Thyroid gland (tissue), 4 donors: ENCODE results near the gene TSC22D1. TPM values are rescaled to one million over a fixed set of nuclear protein-coding genes. Genes with fewer than 3 reads are reported as not detected.

Source experiments
- DNase-seq, 2 donors: peaks; one replicate each; pipeline ENCODE4 v3.0.0-alpha.2; 2019
- H3K27ac ChIP-seq, 3 donors: fragments of 200-600 bp; sonication (generic); 1 replicate in 2 of 3; 2 replicates in 1 of 3; pipeline ENCODE4 v1.5.1; 2016 to 2019; ENCODE audit warnings: mild to moderate bottlenecking in 1 of 3, moderate library complexity in 1 of 3
- H3K27me3 ChIP-seq: fragments of 200-600 bp; sonication (generic); one replicate; pipeline ENCODE4 v1.5.1; 2019
- H3K36me3 ChIP-seq, 2 donors: fragments of 200-600 bp; sonication (generic); one replicate each; pipeline ENCODE4 v1.5.1; 2016 to 2019
- H3K4me1 ChIP-seq, 2 donors: fragments of 200-600 bp; sonication (generic); one replicate each; pipeline ENCODE4 v1.5.1; 2017 to 2019
- H3K4me3 ChIP-seq, 3 donors: fragments of 200-600 bp; sonication (generic); replicated peaks in 1 of 3; 1 replicate in 2 of 3; 2 replicates in 1 of 3; pipeline ENCODE4 v1.5.1; 2016; ENCODE audit warnings: mild to moderate bottlenecking in 1 of 3
- H3K9me3 ChIP-seq: fragments of 200-600 bp; sonication (generic); one replicate; pipeline ENCODE4 v1.5.1; 2017
- POLR2A ChIP-seq, 2 donors: fragments of 450-650 bp; IDR thresholded peaks; one replicate each; pipeline ENCODE4 v1.6.1; 2017; ENCODE audit warnings: antibody characterized with exemption in 2 of 2, mild to moderate bottlenecking in 2 of 2, moderate library complexity in 1 of 2
- WGBS, 2 donors: methylation state at CpG; one replicate each; pipeline ENCODE4 v1.1.5; 2017; 5-methylcytosine and 5-hydroxymethylcytosine counted together
- intact Hi-C: fragments of 100-400 bp; cut with DNase I; formaldehyde crosslinking; loops from one replicate; pipeline ENCODE4 v1.15.1; 2023
- total RNA-seq, 4 donors: library from RNA; depleted of rRNA; stranded (reverse); fragments of >200 nt; gene quantifications; one replicate each; pipeline ENCODE4 v1.2.3, GENCODE V29; 2016
- TF ChIP-seq, protein P1 (sequence below), 6 experiments: fragments of 200-600 bp in 3 of 6; fragments of 450-650 bp in 3 of 6; sonication (generic) in 3 of 6; IDR thresholded peaks; one replicate each; pipeline ENCODE4 v1.5.1; 2016 to 2019; ENCODE audit warnings: antibody characterized with exemption in 6 of 6, mild to moderate bottlenecking in 2 of 6, inconsistent platforms in 1 of 6, moderate library complexity in 1 of 6

TSC22D1 gene
- total RNA-seq, 4 donors from 2014 or later = 78.0 to 103 (median 90.5) TPM

GRCh38 chr13:44407891-44408290, 168.2 kb downstream of the TSC22D1 start:
- DNase-seq = no peak
- Histone ChIP-seq H3K4me1 (peaks cover 17 to 28% of the 10 kb centered on the region in 2 donors), H3K9me3 (no peaks in the 10 kb centered on the region), H3K36me3 (no peaks in the 10 kb centered on the region), H3K27ac (no peak overlapping the region), H3K4me3 (no peak overlapping the region), H3K27me3 (no peaks in the 10 kb centered on the region)
- TF ChIP-seq, protein P1, sequence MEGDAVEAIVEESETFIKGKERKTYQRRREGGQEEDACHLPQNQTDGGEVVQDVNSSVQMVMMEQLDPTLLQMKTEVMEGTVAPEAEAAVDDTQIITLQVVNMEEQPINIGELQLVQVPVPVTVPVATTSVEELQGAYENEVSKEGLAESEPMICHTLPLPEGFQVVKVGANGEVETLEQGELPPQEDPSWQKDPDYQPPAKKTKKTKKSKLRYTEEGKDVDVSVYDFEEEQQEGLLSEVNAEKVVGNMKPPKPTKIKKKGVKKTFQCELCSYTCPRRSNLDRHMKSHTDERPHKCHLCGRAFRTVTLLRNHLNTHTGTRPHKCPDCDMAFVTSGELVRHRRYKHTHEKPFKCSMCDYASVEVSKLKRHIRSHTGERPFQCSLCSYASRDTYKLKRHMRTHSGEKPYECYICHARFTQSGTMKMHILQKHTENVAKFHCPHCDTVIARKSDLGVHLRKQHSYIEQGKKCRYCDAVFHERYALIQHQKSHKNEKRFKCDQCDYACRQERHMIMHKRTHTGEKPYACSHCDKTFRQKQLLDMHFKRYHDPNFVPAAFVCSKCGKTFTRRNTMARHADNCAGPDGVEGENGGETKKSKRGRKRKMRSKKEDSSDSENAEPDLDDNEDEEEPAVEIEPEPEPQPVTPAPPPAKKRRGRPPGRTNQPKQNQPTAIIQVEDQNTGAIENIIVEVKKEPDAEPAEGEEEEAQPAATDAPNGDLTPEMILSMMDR (IDR thresholded peaks at IDR 0.05) = no peak
- TF ChIP-seq POLR2A (IDR thresholded peaks at IDR 0.05) = no peak
- WGBS, 2 donors = 98 to 100% methylated on average over 7 of the region's 7 CpGs
- intact Hi-C loops = no loop called here

DNA sequence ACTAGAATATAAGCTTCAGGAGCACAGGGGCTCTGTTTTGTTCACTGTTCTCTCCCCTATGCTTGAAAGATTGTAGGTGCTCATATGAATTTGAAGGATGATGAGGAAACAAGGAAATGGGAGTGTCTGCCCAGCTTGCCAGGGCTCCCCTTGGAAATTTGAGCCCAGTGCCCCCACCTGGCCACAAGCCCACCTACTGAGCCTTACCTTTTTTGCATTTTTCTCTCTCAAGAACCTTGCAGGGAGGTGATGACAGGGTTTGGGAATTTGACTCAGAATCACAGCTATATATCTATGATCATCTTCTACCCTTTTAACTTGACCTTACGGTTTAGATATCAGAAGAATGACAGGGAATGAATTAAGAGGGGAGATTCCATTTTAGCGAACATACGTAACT, 168.8 kb downstream of the TSC22D1 start:
- Histone ChIP-seq H3K4me3 (no peak overlapping the region), H3K4me1 (peaks cover 22 to 33% of the 10 kb centered on the region in 2 donors), H3K27me3 (no peaks in the 10 kb centered on the region), H3K27ac (no peak overlapping the region), H3K9me3 (no peaks in the 10 kb centered on the region), H3K36me3 (no peaks in the 10 kb centered on the region)
- no peak for DNase-seq
- intact Hi-C loops = no loop called here
- TF ChIP-seq, protein P1 (IDR thresholded peaks at IDR 0.05) = no peak
- no peak for TF ChIP-seq POLR2A (IDR thresholded peaks at IDR 0.05)
- WGBS, 2 donors = 82 to 83% methylated on average over 3 of the region's 3 CpGs

- intact Hi-C loops = no loop called here
- H3K27ac ChIP-seq = peak overlapping the region in 1 of 3 donors; percentile 4
Observed at GRCh38 chr13:44406617-44407016, 169.5 kb downstream of the TSC22D1 start.

DNA sequence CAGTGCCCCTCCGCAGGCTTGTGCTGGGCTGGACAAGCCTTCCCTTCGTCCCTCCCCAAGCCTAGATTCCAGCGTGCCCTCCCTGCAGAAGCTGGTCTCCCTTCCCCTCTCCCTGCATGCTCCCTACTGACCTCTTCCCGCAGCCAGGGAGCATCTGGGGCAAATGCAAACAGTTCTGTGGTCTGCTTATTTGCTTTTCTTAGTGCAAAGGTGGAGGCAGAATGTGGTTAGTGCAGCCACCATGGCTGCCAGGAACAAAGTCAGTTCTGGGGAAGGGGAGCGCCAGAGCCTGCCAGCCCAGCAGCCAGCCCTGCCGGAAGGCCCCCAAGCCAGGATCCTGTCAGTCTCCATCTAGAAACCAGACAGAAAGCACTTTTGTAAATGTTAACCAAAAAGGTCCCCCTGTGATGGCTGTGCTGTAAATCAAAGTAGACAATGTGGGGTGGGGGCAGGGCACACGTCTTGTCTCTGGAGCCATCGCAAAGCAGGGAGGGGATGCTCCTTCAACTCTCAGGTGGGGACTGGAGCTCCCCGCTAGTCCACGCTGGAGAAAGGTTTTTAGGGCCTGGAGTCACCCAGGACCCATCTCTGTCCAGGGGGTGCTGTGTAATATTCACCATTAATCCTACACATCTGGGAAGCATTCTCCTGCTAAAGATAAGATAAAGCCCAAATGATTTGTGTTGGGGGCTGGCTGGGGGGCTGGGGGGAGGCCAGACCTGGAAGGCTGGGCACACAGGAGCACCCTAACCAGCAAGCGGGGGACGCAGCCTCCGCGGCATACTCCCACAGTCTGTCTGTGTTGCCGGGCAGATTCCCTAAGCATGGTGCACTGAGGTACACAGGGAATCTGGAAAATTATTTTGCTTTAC, 171.6 kb downstream of the TSC22D1 start:
- Histone ChIP-seq H3K4me1 (peaks cover 35 to 50% of the 10 kb centered on the region in 2 donors), H3K4me3 (no peak overlapping the region), H3K36me3 (no peaks in the 10 kb centered on the region), H3K9me3 (no peaks in the 10 kb centered on the region), H3K27ac (peak overlapping the region; percentile 46 to 77 (median 62)), H3K27me3 (no peaks in the 10 kb centered on the region)
- 69 to 71% methylated on average over 14 of the region's 15 CpGs for WGBS, 2 donors
- DNase-seq = peak; percentile 28 to 35
- intact Hi-C loops = no loop called here
- TF ChIP-seq, protein P1 (IDR thresholded peaks at IDR 0.05) = no peak
- peak in 1 of 2 donors; percentile 30 for TF ChIP-seq POLR2A (IDR thresholded peaks at IDR 0.05)

More at GRCh38 chr13:44406617-44407016, 169.5 kb downstream of the TSC22D1 start:
- Histone ChIP-seq H3K4me1 (peaks cover 29 to 41% of the 10 kb centered on the region in 2 donors), H3K36me3 (no peaks in the 10 kb centered on the region), H3K27me3 (no peaks in the 10 kb centered on the region), H3K9me3 (no peaks in the 10 kb centered on the region), H3K4me3 (no peak overlapping the region)
- no peak for DNase-seq
- no peak for TF ChIP-seq POLR2A (IDR thresholded peaks at IDR 0.05)
- WGBS, 2 donors = 79 to 84% methylated on average over 5 of the region's 5 CpGs

- H3K36me3 ChIP-seq = no peaks in the 10 kb centered on the region
- peaks cover 35 to 56% of the 10 kb centered on the region in 2 donors for H3K4me1 ChIP-seq
- H3K4me3 ChIP-seq = no peak overlapping the region
- TF ChIP-seq, protein P1 (IDR thresholded peaks at IDR 0.05) = no peak
- no peak for TF ChIP-seq POLR2A (IDR thresholded peaks at IDR 0.05)
- 42 to 44% methylated on average over 11 of the region's 11 CpGs for WGBS, 2 donors
- H3K27ac ChIP-seq = peak overlapping the region; percentile 46 to 77 (median 62)
- H3K9me3 ChIP-seq = no peaks in the 10 kb centered on the region
- DNase-seq = peak; percentile 73 to 83
- no peaks in the 10 kb centered on the region for H3K27me3 ChIP-seq
- intact Hi-C loops = no loop called here
Observed at GRCh38 chr13:44403461-44404056, 172.6 kb downstream of the TSC22D1 start.
